Left ventricle myocardium inferior (tissue), 1 donor: ENCODE data around the gene PASK. TPM values are rescaled to one million over a fixed set of nuclear protein-coding genes. Genes with fewer than 3 reads are reported as not detected.

Experiments
- DNase-seq: peaks from one replicate; pipeline ENCODE4 v3.0.0-alpha.2; 2020
- H3K27ac ChIP-seq: fragments of 200-600 bp; replicated peaks from 2 replicates; pipeline ENCODE4 v1.8.0; 2021
- H3K27me3 ChIP-seq: fragments of 200-600 bp; 2 replicates; pipeline ENCODE4 v1.8.0; 2021; ENCODE audit warnings: low read depth
- H3K36me3 ChIP-seq: fragments of 200-600 bp; 2 replicates; pipeline ENCODE4 v1.8.0; 2021
- H3K4me1 ChIP-seq: fragments of 200-600 bp; 2 replicates; pipeline ENCODE4 v1.8.0; 2021
- H3K4me3 ChIP-seq: fragments of 200-600 bp; 2 replicates; pipeline ENCODE4 v1.8.0; 2021; ENCODE audit warnings: mild to moderate bottlenecking, moderate library complexity
- H3K9me3 ChIP-seq: fragments of 200-600 bp; replicated peaks from 2 replicates; pipeline ENCODE4 v1.8.0; 2021
- intact Hi-C: fragments of 100-400 bp; cut with micrococcal nuclease; formaldehyde crosslinking; loops from one replicate; pipeline ENCODE4 v1.11.0; 2022
- total RNA-seq: library from RNA; stranded (reverse); fragmentation: NEBNext Ultra II Directional; extraction: Animal tissue kit (Norgen Biotek cat#: 25700); gene quantifications from one replicate; pipeline ENCODE4 v1.2.1, GENCODE V29; 2021
- TF ChIP-seq, protein P1 (sequence below): fragments of 200-600 bp; IDR thresholded peaks from 2 replicates; pipeline ENCODE4 v1.8.0; 2021; ENCODE audit warnings: antibody characterized with exemption, mild to moderate bottlenecking, borderline replicate concordance
- donor health status: DM: no; HTN: yes; CAD: no; lungs with severe emphysema.

Gene PASK
- total RNA-seq, 1 donor from 2014 or later = 3.4 TPM

DNA sequence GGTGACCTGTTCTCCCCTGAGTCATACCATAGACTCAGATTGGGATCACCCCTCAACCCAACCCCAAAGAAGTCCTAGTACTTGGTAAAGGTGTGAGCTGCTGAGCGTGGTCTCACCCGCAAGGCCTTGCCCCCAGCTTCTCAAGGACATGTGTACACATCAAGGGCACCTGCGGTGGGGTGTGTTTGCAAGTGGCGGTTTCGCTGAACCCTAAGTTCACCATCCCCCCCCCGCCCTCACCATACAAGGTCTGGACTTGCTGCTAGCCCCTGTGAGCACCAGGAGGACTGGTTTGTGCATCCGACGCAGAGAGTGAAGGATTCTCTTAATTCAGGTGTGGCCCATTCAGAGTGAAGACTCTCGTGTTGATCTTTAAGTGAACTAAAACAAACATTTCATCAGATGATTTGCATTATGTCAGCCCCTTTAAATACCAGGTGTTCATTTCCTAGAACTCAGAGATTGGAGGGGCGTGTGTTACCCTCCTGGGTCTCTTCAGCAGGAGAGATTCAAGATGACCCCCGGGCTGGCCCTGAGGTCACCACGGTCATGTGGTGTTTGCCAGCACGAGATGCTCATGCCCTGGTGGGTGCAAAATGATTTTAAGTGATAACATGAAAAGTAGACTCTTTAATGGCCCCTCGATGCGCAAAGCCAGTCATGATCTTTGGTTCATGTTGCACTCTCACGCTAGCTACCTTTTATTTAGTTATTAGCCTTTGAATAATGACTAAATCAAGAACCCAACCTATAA lies 75.0 kb downstream of the PASK start:
- Histone ChIP-seq H3K27ac (no peak overlapping the region), H3K4me1 (no peaks in the 10 kb centered on the region), H3K9me3 (no peaks in the 10 kb centered on the region), H3K27me3 (no peaks in the 10 kb centered on the region), H3K4me3 (no peak overlapping the region), H3K36me3 (peaks cover 64% of the 10 kb centered on the region)
- intact Hi-C loops = no loop called here
- TF ChIP-seq, protein P1, sequence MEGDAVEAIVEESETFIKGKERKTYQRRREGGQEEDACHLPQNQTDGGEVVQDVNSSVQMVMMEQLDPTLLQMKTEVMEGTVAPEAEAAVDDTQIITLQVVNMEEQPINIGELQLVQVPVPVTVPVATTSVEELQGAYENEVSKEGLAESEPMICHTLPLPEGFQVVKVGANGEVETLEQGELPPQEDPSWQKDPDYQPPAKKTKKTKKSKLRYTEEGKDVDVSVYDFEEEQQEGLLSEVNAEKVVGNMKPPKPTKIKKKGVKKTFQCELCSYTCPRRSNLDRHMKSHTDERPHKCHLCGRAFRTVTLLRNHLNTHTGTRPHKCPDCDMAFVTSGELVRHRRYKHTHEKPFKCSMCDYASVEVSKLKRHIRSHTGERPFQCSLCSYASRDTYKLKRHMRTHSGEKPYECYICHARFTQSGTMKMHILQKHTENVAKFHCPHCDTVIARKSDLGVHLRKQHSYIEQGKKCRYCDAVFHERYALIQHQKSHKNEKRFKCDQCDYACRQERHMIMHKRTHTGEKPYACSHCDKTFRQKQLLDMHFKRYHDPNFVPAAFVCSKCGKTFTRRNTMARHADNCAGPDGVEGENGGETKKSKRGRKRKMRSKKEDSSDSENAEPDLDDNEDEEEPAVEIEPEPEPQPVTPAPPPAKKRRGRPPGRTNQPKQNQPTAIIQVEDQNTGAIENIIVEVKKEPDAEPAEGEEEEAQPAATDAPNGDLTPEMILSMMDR = no peak
- no peak for DNase-seq

- no peak overlapping the region for H3K4me3 ChIP-seq
- H3K27ac ChIP-seq = no peak overlapping the region
- H3K4me1 ChIP-seq = no peaks in the 10 kb centered on the region
- peaks cover 72% of the 10 kb centered on the region for H3K36me3 ChIP-seq
- H3K9me3 ChIP-seq = no peaks in the 10 kb centered on the region
- intact Hi-C loops = no loop called here
- no peak for DNase-seq
- TF ChIP-seq, protein P1 = no peak
- H3K27me3 ChIP-seq = no peaks in the 10 kb centered on the region
Measured at GRCh38 chr2:241073166-241074064, 75.9 kb downstream of the PASK start.

DNA sequence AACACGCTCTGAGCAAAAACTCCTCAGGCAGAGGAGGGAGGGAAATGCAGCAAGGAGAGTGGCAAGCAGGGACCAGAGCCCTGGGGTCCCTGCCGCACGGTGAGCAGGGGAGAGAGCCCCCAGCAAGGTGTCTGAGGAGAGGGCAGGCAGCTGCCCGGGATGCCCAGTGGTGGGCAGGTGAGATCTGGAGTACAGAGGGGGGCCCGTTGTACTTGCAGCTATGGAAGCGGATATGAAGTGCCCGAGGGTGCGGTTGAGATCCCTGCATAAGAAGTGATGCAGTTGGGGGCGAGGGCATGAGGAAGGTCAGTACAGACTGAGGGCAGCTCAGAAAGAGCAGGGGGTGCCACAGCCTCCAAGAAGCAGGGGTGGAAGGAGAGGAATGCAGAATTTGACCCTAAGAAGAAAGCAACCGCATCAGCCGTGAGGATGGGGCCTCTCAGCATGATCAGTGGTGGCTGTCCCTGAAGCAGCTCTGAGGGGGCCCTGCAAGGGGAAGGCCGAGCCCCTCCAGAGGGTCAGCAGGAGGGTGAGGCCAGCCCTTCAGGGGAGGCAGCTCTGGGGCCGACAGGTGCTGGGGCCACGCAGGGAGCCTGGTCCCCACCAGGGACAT lies 76.6 kb downstream of the PASK start:
- Histone ChIP-seq H3K27me3 (no peaks in the 10 kb centered on the region), H3K4me1 (no peaks in the 10 kb centered on the region), H3K36me3 (peaks cover 80% of the 10 kb centered on the region), H3K27ac (no peak overlapping the region), H3K9me3 (no peaks in the 10 kb centered on the region), H3K4me3 (no peak overlapping the region)
- TF ChIP-seq, protein P1 = no peak
- intact Hi-C loops = no loop called here
- DNase-seq = no peak

- Histone ChIP-seq H3K36me3 (peaks cover 84% of the 10 kb centered on the region), H3K4me3 (no peak overlapping the region), H3K27me3 (no peaks in the 10 kb centered on the region), H3K4me1 (no peaks in the 10 kb centered on the region), H3K9me3 (no peaks in the 10 kb centered on the region), H3K27ac (no peak overlapping the region)
- TF ChIP-seq, protein P1 = no peak
- intact Hi-C loops = no loop called here
- DNase-seq = no peak
Measured at GRCh38 chr2:241072151-241072550, 77.1 kb downstream of the PASK start.

DNA sequence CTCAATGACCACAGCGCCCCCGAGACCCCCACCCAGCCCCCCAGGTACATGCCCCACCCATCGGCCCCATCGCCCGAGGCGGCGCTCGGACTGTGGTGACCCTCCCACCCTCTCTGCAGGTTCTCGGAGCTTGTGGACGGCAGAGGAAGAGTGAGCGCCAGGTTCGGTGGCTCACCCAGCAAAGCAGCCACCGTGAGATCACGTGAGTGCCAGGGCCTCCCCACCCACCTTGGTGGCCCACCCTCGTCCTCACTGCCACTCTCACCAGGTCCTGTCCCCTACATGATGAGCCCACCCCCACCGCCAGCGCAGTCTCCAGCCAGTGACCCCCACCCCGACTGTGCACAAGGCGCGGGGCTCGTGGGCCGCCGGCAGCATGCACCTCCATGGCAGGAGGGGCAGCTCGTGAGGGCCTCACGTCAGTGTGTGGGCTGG lies 77.6 kb downstream of the PASK start:
- H3K27me3 ChIP-seq = no peaks in the 10 kb centered on the region
- no peak overlapping the region for H3K27ac ChIP-seq
- TF ChIP-seq, protein P1 = no peak
- H3K4me1 ChIP-seq = no peaks in the 10 kb centered on the region
- H3K4me3 ChIP-seq = no peak overlapping the region
- DNase-seq = no peak
- no peaks in the 10 kb centered on the region for H3K9me3 ChIP-seq
- intact Hi-C loops = no loop called here
- peaks cover 84% of the 10 kb centered on the region for H3K36me3 ChIP-seq
